KOPT-K1 (cell line): ENCODE results near the gene CPNE1.

Experiments
- H3K27ac ChIP-seq: fragments of 200-600 bp; sonication (generic); 2 replicates; pipeline ENCODE4 v1.5.1; 2016; ENCODE audit warnings: antibody characterized with exemption, mild to moderate bottlenecking, low read depth, low read length; ENCODE audit not compliant: poor library complexity, severe bottlenecking
- H3K36me3 ChIP-seq: fragments of 200-600 bp; sonication (generic); 2 replicates; pipeline ENCODE4 v1.5.1; 2017; ENCODE audit warnings: antibody characterized with exemption, mild to moderate bottlenecking, low read length, moderate library complexity; ENCODE audit not compliant: insufficient read depth
- H3K9me3 ChIP-seq: fragments of 200-600 bp; sonication (generic); 2 replicates; pipeline ENCODE4 v1.5.1; 2017; ENCODE audit warnings: antibody characterized with exemption, low read length, mild to moderate bottlenecking; ENCODE audit not compliant: insufficient read depth, poor library complexity, severe bottlenecking

Gene CPNE1

GRCh38 chr20:35621560-35621946 is 43.1 kb downstream of the CPNE1 start:
- H3K9me3 ChIP-seq, result no peaks in the 10 kb centered on the region
- peaks cover 43% of the 10 kb centered on the region for H3K36me3 ChIP-seq
- H3K27ac ChIP-seq, result no peak overlapping the region

- Histone ChIP-seq H3K27ac (no peak overlapping the region), H3K9me3 (no peaks in the 10 kb centered on the region), H3K36me3 (peaks cover 38% of the 10 kb centered on the region)
These were observed 43.7 kb downstream of the CPNE1 start for GRCh38 chr20:35620818-35621559.

- Histone ChIP-seq H3K36me3 (peaks cover 22% of the 10 kb centered on the region; the same call in 1 of the 2 replicates), H3K27ac (peak overlapping the region; percentile 44), H3K9me3 (no peaks in the 10 kb centered on the region)
These were observed 45.3 kb downstream of the CPNE1 start for GRCh38 chr20:35619196-35620095.

- Histone ChIP-seq H3K27ac (no peak overlapping the region), H3K36me3 (peaks cover 16% of the 10 kb centered on the region; the same call in 1 of the 2 replicates)
These were observed 46.2 kb downstream of the CPNE1 start for GRCh38 chr20:35618263-35619131.

GRCh38 chr20:35617397-35618262 is 47.1 kb downstream of the CPNE1 start:
- H3K36me3 ChIP-seq, result peaks cover 16% of the 10 kb centered on the region; the same call in 1 of the 2 replicates
- H3K9me3 ChIP-seq, result no peaks in the 10 kb centered on the region
- no peak overlapping the region for H3K27ac ChIP-seq

More at GRCh38 chr20:35618263-35619131, 46.2 kb downstream of the CPNE1 start:
- H3K9me3 ChIP-seq, result no peaks in the 10 kb centered on the region

GRCh38 chr20:35616465-35617396 is 48.0 kb downstream of the CPNE1 start:
- Histone ChIP-seq H3K36me3 (peaks cover 12% of the 10 kb centered on the region; the same call in 1 of the 2 replicates), H3K27ac (peak overlapping the region; percentile 33)

GRCh38 chr20:35615667-35616464 is 48.8 kb downstream of the CPNE1 start, which contains the start of gene SPAG4:
SPAG4 (plus strand) TSS chr20:35615829; CDS start chr20:35616004, 175 bp downstream.
- peaks cover 3% of the 10 kb centered on the region; the same call in 1 of the 2 replicates for H3K36me3 ChIP-seq
- no peaks in the 10 kb centered on the region for H3K9me3 ChIP-seq
- peak within 1 kb of the TSS; percentile 88 for H3K27ac ChIP-seq

More at GRCh38 chr20:35616465-35617396, 48.0 kb downstream of the CPNE1 start:
- no peaks in the 10 kb centered on the region for H3K9me3 ChIP-seq

GRCh38 chr20:35611482-35611881 is 53.2 kb downstream of the CPNE1 start:
- H3K9me3 ChIP-seq, result no peaks in the 10 kb centered on the region
- H3K36me3 ChIP-seq, result no peaks in the 10 kb centered on the region
- no peak overlapping the region for H3K27ac ChIP-seq

- no peaks in the 10 kb centered on the region for H3K9me3 ChIP-seq
- no peak overlapping the region for H3K27ac ChIP-seq
- H3K36me3 ChIP-seq, result no peaks in the 10 kb centered on the region
These were observed 53.8 kb downstream of the CPNE1 start for GRCh38 chr20:35610833-35611427.

- Histone ChIP-seq H3K36me3 (no peaks in the 10 kb centered on the region), H3K9me3 (no peaks in the 10 kb centered on the region), H3K27ac (no peak overlapping the region)
These were observed 57.5 kb downstream of the CPNE1 start for GRCh38 chr20:35607003-35607735.

- H3K36me3 ChIP-seq, result no peaks in the 10 kb centered on the region
- no peak overlapping the region for H3K27ac ChIP-seq
- H3K9me3 ChIP-seq, result no peaks in the 10 kb centered on the region
These were observed 58.6 kb downstream of the CPNE1 start for GRCh38 chr20:35606127-35606526.

- Histone ChIP-seq H3K27ac (no peak overlapping the region), H3K9me3 (no peaks in the 10 kb centered on the region)
These were observed 60.3 kb downstream of the CPNE1 start for GRCh38 chr20:35604449-35604747.

More at GRCh38 chr20:35604449-35604747, 60.3 kb downstream of the CPNE1 start:
- no peaks in the 10 kb centered on the region for H3K36me3 ChIP-seq
